Activated T-cell treated with anti-CD3 and anti-CD28 coated beads, Interleukin-2, amount 50 U/mL, for 4 hours (primary cell): Measurements from ENCODE around the gene FLNA. TPM values are rescaled to one million over a fixed set of nuclear protein-coding genes. Genes with fewer than 3 reads are reported as not detected.
"Not testable (repeated sequence)": the region's sequence is repeated elsewhere in the genome, so short reads cannot be mapped to it uniquely, and the experiment has no call there.

ENCODE experiments used
- ATAC-seq, 2 donors: fragments of 200-7000 bp; cut with Tn5 transposase; one replicate each; pipeline ENCODE4 v1.10.0; 2021
- DNase-seq: peaks from one replicate; pipeline ENCODE4 v3.0.0-alpha.2; 2020
- H3K27me3 Mint-ChIP-seq: one replicate; pipeline ENCODE4 v1.8.0; 2021; ENCODE audit warnings: low read depth, mixed read lengths
- H3K36me3 Mint-ChIP-seq: one replicate; pipeline ENCODE4 v1.8.0; 2022; ENCODE audit warnings: mixed read lengths; ENCODE audit not compliant: insufficient read depth
- H3K4me1 Mint-ChIP-seq: one replicate; pipeline ENCODE4 v1.8.0; 2021; ENCODE audit warnings: low read depth, mixed read lengths
- H3K4me3 Mint-ChIP-seq: one replicate; pipeline ENCODE4 v1.8.0; 2021; ENCODE audit warnings: mild to moderate bottlenecking, moderate library complexity, mixed read lengths
- H3K9me3 Mint-ChIP-seq: one replicate; pipeline ENCODE4 v1.8.0; 2021; ENCODE audit warnings: mixed read lengths
- total RNA-seq, 3 donors: library from RNA; stranded (reverse); gene quantifications; one replicate each; pipeline ENCODE4 v1.2.1, GENCODE V29; 2021

FLNA gene
- total RNA-seq, 3 donors from 2014 or later = 765 to 924 (median 866) TPM

GRCh38 chrX:154310616-154311536 is 63.6 kb downstream of the FLNA start:
- H3K36me3 Mint-ChIP-seq = no peaks in the 10 kb centered on the region
- no peaks in the 10 kb centered on the region for H3K27me3 Mint-ChIP-seq
- peaks cover 56% of the 10 kb centered on the region for H3K4me1 Mint-ChIP-seq
- H3K9me3 Mint-ChIP-seq = no peaks in the 10 kb centered on the region
- ATAC-seq = no peak
- H3K4me3 Mint-ChIP-seq = no peak overlapping the region
- no peak for DNase-seq

DNA sequence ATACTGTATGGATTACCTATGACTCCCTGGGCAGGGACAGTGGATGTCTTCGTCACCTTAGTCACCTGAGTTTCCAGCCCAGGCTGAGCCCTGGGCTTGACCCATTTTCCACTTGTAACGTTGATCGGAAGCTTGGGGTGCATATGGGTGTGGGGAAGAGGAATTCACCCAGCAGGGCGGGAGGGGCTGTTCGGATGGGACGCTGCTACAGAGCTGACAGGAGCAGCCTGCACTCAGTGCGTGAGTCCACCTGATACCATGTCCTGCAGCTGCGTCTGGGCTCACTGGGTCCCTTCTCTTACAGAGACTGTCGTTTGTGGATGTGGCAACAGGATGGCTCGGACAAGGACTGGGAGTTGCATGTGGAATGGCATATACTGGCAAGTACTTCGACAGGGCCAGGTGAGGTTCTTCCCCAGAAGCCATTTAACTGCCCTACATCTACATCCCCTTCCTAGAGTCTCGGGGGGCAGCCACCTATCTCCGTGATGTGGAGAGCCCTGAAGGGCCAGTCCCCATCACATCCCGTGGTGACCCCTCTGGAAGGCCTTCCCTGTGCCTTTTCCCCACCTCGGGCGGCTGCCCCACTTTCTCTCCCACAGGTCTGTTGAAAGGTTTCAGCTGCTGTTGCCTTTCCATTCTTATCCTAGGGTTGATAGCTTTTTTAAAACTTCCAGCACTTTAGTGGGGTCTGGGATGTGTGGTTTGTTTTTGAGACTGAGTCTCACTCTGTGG is 65.2 kb downstream of the FLNA start:
- no peaks in the 10 kb centered on the region for H3K36me3 Mint-ChIP-seq

GRCh38 chrX:154308108-154308946 is 66.1 kb downstream of the FLNA start:
- no peaks in the 10 kb centered on the region for H3K27me3 Mint-ChIP-seq
- no peak overlapping the region for H3K4me3 Mint-ChIP-seq
- no peaks in the 10 kb centered on the region for H3K9me3 Mint-ChIP-seq
- H3K36me3 Mint-ChIP-seq = no peaks in the 10 kb centered on the region
- ATAC-seq (peak; percentile 71 to 78), DNase-seq (peak; percentile 82)
- peaks cover 43% of the 10 kb centered on the region for H3K4me1 Mint-ChIP-seq

More for the DNA sequence above, 65.2 kb downstream of the FLNA start:
- H3K4me1 Mint-ChIP-seq = peaks cover 52% of the 10 kb centered on the region
- H3K27me3 Mint-ChIP-seq = no peaks in the 10 kb centered on the region
- H3K4me3 Mint-ChIP-seq = no peak overlapping the region
- DNase-seq = no peak
- no peak for ATAC-seq
- H3K9me3 Mint-ChIP-seq = no peaks in the 10 kb centered on the region

GRCh38 chrX:154307202-154307601 is 67.2 kb downstream of the FLNA start:
- no peaks in the 10 kb centered on the region for H3K27me3 Mint-ChIP-seq
- ATAC-seq (no peak), DNase-seq (no peak)
- no peaks in the 10 kb centered on the region for H3K36me3 Mint-ChIP-seq
- peaks cover 33% of the 10 kb centered on the region for H3K4me1 Mint-ChIP-seq
- no peaks in the 10 kb centered on the region for H3K9me3 Mint-ChIP-seq
- no peak overlapping the region for H3K4me3 Mint-ChIP-seq

DNA sequence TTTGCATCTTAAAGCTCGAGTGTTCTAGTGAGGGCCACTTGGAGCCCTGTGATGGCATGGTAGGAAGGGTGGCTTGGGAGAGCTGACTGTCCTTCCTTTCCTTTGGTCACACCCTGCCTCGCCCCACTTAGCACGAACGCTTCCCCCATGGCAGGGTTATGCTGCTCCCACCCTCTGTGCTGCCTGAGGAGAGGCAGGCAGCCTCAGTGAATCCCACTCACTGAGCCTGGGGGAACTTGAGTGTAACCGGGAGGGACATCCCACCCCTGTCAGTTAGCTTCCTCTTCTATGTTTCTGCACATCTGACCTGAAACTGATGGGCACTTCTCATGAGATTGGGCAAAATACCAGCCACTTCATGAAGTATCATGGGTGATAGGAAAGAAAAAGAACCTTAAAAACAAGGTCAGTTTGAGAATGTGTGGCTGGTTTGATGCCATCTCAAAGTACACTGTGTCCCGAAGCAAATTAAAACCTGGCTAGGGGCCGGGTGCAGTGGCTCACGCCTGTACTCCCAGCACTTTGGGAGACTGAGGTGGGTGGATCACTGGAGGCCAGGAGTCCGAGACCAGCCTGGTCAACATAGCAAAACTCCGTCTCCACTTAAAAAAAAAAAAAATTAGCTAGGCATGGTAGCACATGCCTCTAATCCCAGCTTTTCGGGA is 68.8 kb downstream of the FLNA start:
- Mint-ChIP-seq H3K27me3 (no peaks in the 10 kb centered on the region), H3K4me1 (peaks cover 23% of the 10 kb centered on the region), H3K4me3 (no peak overlapping the region)

GRCh38 chrX:154304846-154305245 is 69.6 kb downstream of the FLNA start:
- H3K4me3 Mint-ChIP-seq = no peak overlapping the region
- H3K36me3 Mint-ChIP-seq = no peaks in the 10 kb centered on the region
- DNase-seq (no peak), ATAC-seq (no peak)
- peaks cover 24% of the 10 kb centered on the region for H3K4me1 Mint-ChIP-seq
- H3K9me3 Mint-ChIP-seq = no peaks in the 10 kb centered on the region
- no peaks in the 10 kb centered on the region for H3K27me3 Mint-ChIP-seq

More for the DNA sequence above, 68.8 kb downstream of the FLNA start:
- Mint-ChIP-seq H3K36me3 (no peaks in the 10 kb centered on the region), H3K9me3 (no peaks in the 10 kb centered on the region)
- ATAC-seq = no peak
- no peak for DNase-seq

- H3K27me3 Mint-ChIP-seq = no peaks in the 10 kb centered on the region
- H3K9me3 Mint-ChIP-seq = no peaks in the 10 kb centered on the region
- no peak for ATAC-seq
- peaks cover 17% of the 10 kb centered on the region for H3K4me1 Mint-ChIP-seq
- no peak overlapping the region for H3K4me3 Mint-ChIP-seq
- no peak for DNase-seq
- no peaks in the 10 kb centered on the region for H3K36me3 Mint-ChIP-seq
These were observed 71.0 kb downstream of the FLNA start for GRCh38 chrX:154303476-154303875.

DNA sequence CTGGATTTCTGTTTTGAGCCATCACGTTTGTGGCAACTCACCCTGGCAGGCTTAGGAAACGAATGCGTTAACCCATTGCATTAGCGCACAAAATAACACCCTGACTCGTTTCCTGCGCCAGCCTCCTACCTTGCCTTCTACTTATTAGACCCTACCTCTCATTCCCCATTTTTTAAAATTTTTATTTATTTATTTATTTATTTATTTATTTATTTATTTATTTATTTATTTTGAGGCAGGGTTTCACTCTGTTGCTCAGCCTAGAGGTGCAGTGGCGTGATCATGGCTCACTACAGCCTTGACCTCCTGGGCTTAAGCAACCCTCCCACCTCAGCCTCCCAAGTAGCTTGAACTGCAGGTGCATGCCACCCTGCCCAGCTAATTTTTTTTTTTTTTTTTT is 71.4 kb downstream of the FLNA start:
- ATAC-seq, H3K4me3 Mint-ChIP-seq, H3K9me3 Mint-ChIP-seq, DNase-seq, H3K27me3 Mint-ChIP-seq, H3K36me3 Mint-ChIP-seq: not testable (repeated sequence)
- H3K4me1 Mint-ChIP-seq = peaks cover 12% of the 10 kb centered on the region

GRCh38 chrX:154300816-154301215 is 73.6 kb downstream of the FLNA start:
- ATAC-seq (no peak), DNase-seq (no peak)
- no peak overlapping the region for H3K4me3 Mint-ChIP-seq
- H3K9me3 Mint-ChIP-seq = no peaks in the 10 kb centered on the region
- H3K36me3 Mint-ChIP-seq = no peaks in the 10 kb centered on the region
- peaks cover 5% of the 10 kb centered on the region for H3K4me1 Mint-ChIP-seq
- H3K27me3 Mint-ChIP-seq = no peaks in the 10 kb centered on the region

Other genes starting within 250 kb of the FLNA start
- gene OPN1LW, start 230.4 kb downstream of the FLNA start, total RNA-seq = not detected
- not detected for gene OPN1MW, start 192.0 kb downstream of the FLNA start, total RNA-seq
- gene OPN1MW2, start 154.9 kb downstream of the FLNA start, total RNA-seq = not detected
- gene OPN1MW3, start 117.1 kb downstream of the FLNA start, total RNA-seq = not detected
- gene TEX28, start 79.5 kb downstream of the FLNA start, total RNA-seq = not detected
- gene TKTL1, start 78.8 kb downstream of the FLNA start, total RNA-seq = not detected
- gene EMD, start 4.7 kb upstream of the FLNA start, total RNA-seq = 100 to 1,000 TPM; 107 to 113 (median 111) TPM
- 1,000 to 10,000 TPM; 3,297 to 3,503 (median 3,452) TPM for gene RPL10, start 23.7 kb upstream of the FLNA start, total RNA-seq
- 1 to 10 TPM; 4.0 to 7.3 (median 5.1) TPM for gene DNASE1L1, start 34.6 kb upstream of the FLNA start, total RNA-seq
- gene TAFAZZIN, start 36.9 kb upstream of the FLNA start, total RNA-seq = 10 to 100 TPM; 37.9 to 39.3 (median 38.2) TPM
- 10 to 100 TPM; 33.7 to 42.2 (median 40.8) TPM for gene ATP6AP1, start 54.0 kb upstream of the FLNA start, total RNA-seq
- 100 to 1,000 TPM; 107 to 126 (median 116) TPM for gene GDI1, start 62.5 kb upstream of the FLNA start, total RNA-seq
- 10 to 100 TPM; 60.2 to 61.9 (median 61.6) TPM for gene FAM50A, start 69.5 kb upstream of the FLNA start, total RNA-seq
- gene PLXNA3, start 83.6 kb upstream of the FLNA start, total RNA-seq = 10 to 100 TPM; 26.6 to 33.8 (median 27.6) TPM
- 10 to 100 TPM; 76.1 to 89.9 (median 88.1) TPM for gene LAGE3, start 104.6 kb upstream of the FLNA start, total RNA-seq
- 10 to 100 TPM; 51.5 to 63.2 (median 59.1) TPM for gene UBL4A, start 112.0 kb upstream of the FLNA start, total RNA-seq
- gene SLC10A3, start 116.0 kb upstream of the FLNA start, total RNA-seq = 10 to 100 TPM; 31.3 to 32.0 (median 31.9) TPM
- gene FAM3A, start 141.6 kb upstream of the FLNA start, total RNA-seq = 10 to 100 TPM; 30.4 to 40.7 (median 30.8) TPM
- 100 to 1,000 TPM; 101 to 105 (median 102) TPM for gene G6PD, start 172.2 kb upstream of the FLNA start, total RNA-seq
- 10 to 100 TPM; 44.3 to 51.6 (median 45.3) TPM for gene IKBKG, start 173.0 kb upstream of the FLNA start, total RNA-seq
- gene CTAG1A, start 210.5 kb upstream of the FLNA start, total RNA-seq = not detected
- gene CTAG1B, start 244.6 kb upstream of the FLNA start, total RNA-seq = not detected